ENCODE results near the gene PPP1R12C. TPM values are rescaled to one million over a fixed set of nuclear protein-coding genes. Genes with fewer than 3 reads are reported as not detected.

PPP1R12C gene
- total RNA-seq, 1 experiment from 2014 or later: 136 TPM

GRCh38 chr19:55114566-55115145, 2.8 kb downstream of the PPP1R12C start:
- no peaks in the 10 kb centered on the region for H3K9me3 ChIP-seq (ENCODE audit: low read length)
- no peaks in the 10 kb centered on the region for H3F3A ChIP-seq (ENCODE audit: low read length, unreplicated experiment)
- TF ChIP-seq EZH2phosphoT487 (IDR thresholded peaks at IDR 0.05; ENCODE audit: borderline replicate concordance, low read length) (no peak), CTCF (conservative IDR thresholded peaks at IDR 0.05; ENCODE audit: low read depth, low read length) (no peak), EZH2 (IDR thresholded peaks at IDR 0.05; ENCODE audit: low read length, unreplicated experiment) (no peak)
- peaks cover 12% of the 10 kb centered on the region for H3K4me1 ChIP-seq (ENCODE audit: insufficient read depth, low read length)
- no peaks in the 10 kb centered on the region for H3K9me2 ChIP-seq (replicated peaks; ENCODE audit: low read length)
- H3K27ac ChIP-seq (ENCODE audit: low read length): no peak overlapping the region
- intact Hi-C loops (cut with micrococcal nuclease): loop anchor here (5.0 kb wide), 1 partner anchor 52 kb away; the partner anchor contains the start of gene RDH13
- H2AFZ ChIP-seq (ENCODE audit: low read length): no peak overlapping the region
- no peak overlapping the region for H3K9ac ChIP-seq (ENCODE audit: low read length)
- H4K20me1 ChIP-seq (ENCODE audit: low read length): peaks cover 35% of the 10 kb centered on the region
- CTCF ChIA-PET: no interaction called here
- no peaks in the 10 kb centered on the region for H3K27me3 ChIP-seq (ENCODE audit: low read length)
- H3K4me3 ChIP-seq (ENCODE audit: low read length): no peak overlapping the region; the same call in 1 of the 2 replicates
- peaks cover 50% of the 10 kb centered on the region for H3K79me2 ChIP-seq (ENCODE audit: low read length)
- POLR2A ChIA-PET (ENCODE audit: unreplicated experiment): no interaction called here
- DNase-seq: no peak
- ATAC-seq: no peak
- H3K4me2 ChIP-seq (ENCODE audit: low read length): peak overlapping the region; percentile 88
- H3K36me3 ChIP-seq (ENCODE audit: low read depth, low read length): peaks cover 9% of the 10 kb centered on the region; the same call in 1 of the 2 replicates
- no TSS peak for BruUV-seq (replicated peaks)

- DNase-seq: no peak
- peaks cover 50% of the 10 kb centered on the region for H3K79me2 ChIP-seq (ENCODE audit: low read length)
- peaks cover 35% of the 10 kb centered on the region for H4K20me1 ChIP-seq (ENCODE audit: low read length)
- H3K9me2 ChIP-seq (replicated peaks; ENCODE audit: low read length): no peaks in the 10 kb centered on the region
- peaks cover 14% of the 10 kb centered on the region for H3K36me3 ChIP-seq (ENCODE audit: low read depth, low read length)
- H3K4me3 ChIP-seq (ENCODE audit: low read length): no peak overlapping the region
- no TSS peak for BruUV-seq (replicated peaks)
- H3K9me3 ChIP-seq (ENCODE audit: low read length): no peaks in the 10 kb centered on the region
- H3K27me3 ChIP-seq (ENCODE audit: low read length): no peaks in the 10 kb centered on the region
- no peak overlapping the region for H3K27ac ChIP-seq (ENCODE audit: low read length)
- POLR2A ChIA-PET (ENCODE audit: unreplicated experiment): no interaction called here
- TF ChIP-seq CTCF (conservative IDR thresholded peaks at IDR 0.05; ENCODE audit: low read depth, low read length): no peak
- TF ChIP-seq EZH2phosphoT487 (IDR thresholded peaks at IDR 0.05; ENCODE audit: borderline replicate concordance, low read length): no peak
- H3K9ac ChIP-seq (ENCODE audit: low read length): no peak overlapping the region
- no peak for ATAC-seq
- intact Hi-C loops (cut with micrococcal nuclease): no loop called here
- peaks cover 12% of the 10 kb centered on the region for H3K4me1 ChIP-seq (ENCODE audit: insufficient read depth, low read length)
- no peak overlapping the region for H3K4me2 ChIP-seq (ENCODE audit: low read length)
- H3F3A ChIP-seq (ENCODE audit: low read length, unreplicated experiment): no peaks in the 10 kb centered on the region
- no peak overlapping the region for H2AFZ ChIP-seq (ENCODE audit: low read length)
- CTCF ChIA-PET: no interaction called here
Observed at GRCh38 chr19:55113570-55114039, 3.8 kb downstream of the PPP1R12C start.

- POLR2A ChIA-PET (ENCODE audit: unreplicated experiment): no interaction called here
- Histone ChIP-seq H3K27ac (ENCODE audit: low read length) (no peak overlapping the region), H3K36me3 (ENCODE audit: low read depth, low read length) (peaks cover 14% of the 10 kb centered on the region), H3K9me3 (ENCODE audit: low read length) (no peaks in the 10 kb centered on the region), H3K27me3 (ENCODE audit: low read length) (no peaks in the 10 kb centered on the region), H2AFZ (ENCODE audit: low read length) (no peak overlapping the region), H3K9me2 (replicated peaks; ENCODE audit: low read length) (no peaks in the 10 kb centered on the region), H3F3A (ENCODE audit: low read length, unreplicated experiment) (no peaks in the 10 kb centered on the region), H3K9ac (ENCODE audit: low read length) (no peak overlapping the region), H4K20me1 (ENCODE audit: low read length) (peaks cover 35% of the 10 kb centered on the region), H3K4me1 (ENCODE audit: insufficient read depth, low read length) (peaks cover 7% of the 10 kb centered on the region), H3K79me2 (ENCODE audit: low read length) (peaks cover 50% of the 10 kb centered on the region), H3K4me3 (ENCODE audit: low read length) (no peak overlapping the region), H3K4me2 (ENCODE audit: low read length) (no peak overlapping the region)
- DNase-seq (no peak), ATAC-seq (no peak)
- intact Hi-C loops (cut with micrococcal nuclease): no loop called here
- CTCF ChIA-PET: no interaction called here
- no peak for TF ChIP-seq EZH2phosphoT487 (IDR thresholded peaks at IDR 0.05; ENCODE audit: borderline replicate concordance, low read length)
- TF ChIP-seq CTCF (conservative IDR thresholded peaks at IDR 0.05; ENCODE audit: low read depth, low read length): peak; percentile 35; the same call in 1 of the 2 replicates
- no TSS peak for BruUV-seq (replicated peaks)
Observed at GRCh38 chr19:55112777-55113569, 4.5 kb downstream of the PPP1R12C start.
